Transverse colon (tissue), 4 donors: ENCODE results near the gene SPACA4. TPM values are rescaled to one million over a fixed set of nuclear protein-coding genes. Genes with fewer than 3 reads are reported as not detected.
A peak's percentile ranks its signal among the peaks of the same experiment; 100 is the strongest.

Experiments
- DNase-seq: peaks from one replicate; pipeline ENCODE4 v3.0.0-alpha.2; 2019
- H3K27ac ChIP-seq, 4 donors: fragments of 200-600 bp; sonication (generic); 2 replicates each; pipeline ENCODE4 v1.5.1; 2016 to 2018; ENCODE audit warnings: inconsistent platforms in 4 of 4
- H3K27me3 ChIP-seq: fragments of 200-600 bp; sonication (generic); 2 replicates; pipeline ENCODE4 v1.5.1; 2017; ENCODE audit warnings: inconsistent platforms
- H3K36me3 ChIP-seq, 4 donors: fragments of 200-600 bp; sonication (generic); 2 replicates each; pipeline ENCODE4 v1.5.1; 2017 to 2019; ENCODE audit warnings: inconsistent platforms in 4 of 4
- H3K4me1 ChIP-seq, 4 donors: fragments of 200-600 bp; sonication (generic); 2 replicates each; pipeline ENCODE4 v1.5.1; 2017 to 2020; ENCODE audit warnings: inconsistent platforms in 4 of 4
- H3K4me3 ChIP-seq, 4 donors: fragments of 200-600 bp; sonication (generic); 1 replicate in 1 of 4; 2 replicates in 3 of 4; pipeline versions ENCODE4 v1.5.1 to v1.6.1; 2017 to 2019; ENCODE audit warnings: inconsistent platforms in 4 of 4
- H3K9me3 ChIP-seq, 2 donors: fragments of 200-600 bp; sonication (generic); 2 replicates each; pipeline ENCODE4 v1.5.1; 2017 to 2019; ENCODE audit warnings: inconsistent platforms in 2 of 2
- EP300 ChIP-seq: sonication (generic); formaldehyde crosslinking; IDR thresholded peaks from one replicate; pipeline ENCODE4 v1.6.1; 2017; ENCODE audit warnings: antibody characterized with exemption, low read depth
- POLR2A ChIP-seq: fragments of 450-650 bp; IDR thresholded peaks from one replicate; pipeline ENCODE4 v1.6.1; 2016; ENCODE audit warnings: antibody characterized with exemption, mild to moderate bottlenecking, moderate library complexity
- POLR2AphosphoS5 ChIP-seq, 3 donors: sonication (generic); formaldehyde crosslinking; IDR thresholded peaks; one replicate each; pipeline ENCODE4 v1.6.1; 2016; ENCODE audit warnings: antibody characterized with exemption in 3 of 3
- WGBS, 2 donors: methylation state at CpG; one replicate each; pipeline ENCODE4 v1.1.5; 2018; ENCODE audit warnings: low coverage in 1 of 2; 5-methylcytosine and 5-hydroxymethylcytosine counted together
- in situ Hi-C, 4 donors: fragments of 200-750 bp; cut with MboI; loops; one replicate each; pipeline versions ENCODE4 v1.15.0 to v1.15.1; 2017; ENCODE audit warnings: low sequenced_read_pairs in 3 of 4, low pct_ligation_motif_present in 1 of 4, low pct_unique_long_range_greater_than_20kb in 1 of 4
- intact Hi-C: fragments of 100-400 bp; cut with DNase I; formaldehyde crosslinking; loops from one replicate; pipeline ENCODE4 v1.15.1; 2023; ENCODE audit warnings: low total_unique reads
- total RNA-seq, 4 donors: library from RNA; depleted of rRNA; stranded (reverse); fragments of >200 nt; gene quantifications; one replicate each; pipeline ENCODE4 v1.1.0, GENCODE V29; 2016
- TF ChIP-seq, protein P1 (sequence below), 5 experiments: fragments of 200-600 bp in 3 of 5; fragments of 450-650 bp in 2 of 5; sonication (generic) in 3 of 5; IDR thresholded peaks; 1 replicate in 2 of 5; 2 replicates in 3 of 5; pipeline ENCODE4 v1.5.1; 2016 to 2017; ENCODE audit warnings: antibody characterized with exemption in 5 of 5, inconsistent platforms in 3 of 5, mild to moderate bottlenecking in 2 of 5, moderate library complexity in 1 of 5

Gene SPACA4
- total RNA-seq, 4 donors from 2014 or later, result not detected

DNA sequence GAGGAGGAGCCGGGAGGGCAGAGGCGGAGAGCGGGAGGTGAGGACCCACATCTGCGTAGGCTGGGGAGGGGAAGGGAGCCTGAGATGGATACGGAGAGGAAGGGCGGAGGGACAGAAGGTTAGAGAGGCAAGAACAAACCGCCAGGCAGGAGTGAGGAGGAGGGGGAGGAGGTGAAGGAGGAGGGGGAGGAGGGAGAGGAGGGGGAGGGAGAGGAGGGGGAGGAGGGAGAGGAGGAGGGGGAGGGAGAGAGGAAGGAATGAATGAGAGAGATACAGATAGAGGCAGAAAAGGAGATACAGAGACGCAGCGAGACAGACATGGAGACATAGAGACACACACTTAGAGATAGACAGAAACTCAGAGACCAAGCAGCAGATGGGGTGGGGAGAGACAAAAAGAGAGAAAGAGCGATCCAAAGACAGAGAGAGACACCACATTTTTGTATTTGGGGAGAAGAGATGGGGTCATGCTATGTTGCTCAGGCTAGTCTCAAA lies 40.2 kb downstream of the SPACA4 start:
- Histone ChIP-seq H3K27ac (peak overlapping the region; percentile 81 to 90 (median 84)), H3K9me3 (no peaks in the 10 kb centered on the region), H3K27me3 (no peaks in the 10 kb centered on the region), H3K4me3 (peak overlapping the region in 2 of 4 donors; percentile 41 to 54), H3K4me1 (peaks cover 8 to 27% (median 13%) of the 10 kb centered on the region in 4 donors), H3K36me3 (no peaks in the 10 kb centered on the region)
- in situ Hi-C loops (loop anchor here in 1 of 4 donors (10.0 kb wide), 1 partner anchor 98 kb away; the partner anchor contains the start of genes IZUMO1 and RASIP1), intact Hi-C loops (loop anchor here (5.0 kb wide), 1 partner anchor 91 kb away; no protein-coding TSS in a partner anchor)
- no peak for TF ChIP-seq POLR2A
- no peak for TF ChIP-seq POLR2AphosphoS5 (IDR thresholded peaks at IDR 0.05)
- TF ChIP-seq, protein P1, sequence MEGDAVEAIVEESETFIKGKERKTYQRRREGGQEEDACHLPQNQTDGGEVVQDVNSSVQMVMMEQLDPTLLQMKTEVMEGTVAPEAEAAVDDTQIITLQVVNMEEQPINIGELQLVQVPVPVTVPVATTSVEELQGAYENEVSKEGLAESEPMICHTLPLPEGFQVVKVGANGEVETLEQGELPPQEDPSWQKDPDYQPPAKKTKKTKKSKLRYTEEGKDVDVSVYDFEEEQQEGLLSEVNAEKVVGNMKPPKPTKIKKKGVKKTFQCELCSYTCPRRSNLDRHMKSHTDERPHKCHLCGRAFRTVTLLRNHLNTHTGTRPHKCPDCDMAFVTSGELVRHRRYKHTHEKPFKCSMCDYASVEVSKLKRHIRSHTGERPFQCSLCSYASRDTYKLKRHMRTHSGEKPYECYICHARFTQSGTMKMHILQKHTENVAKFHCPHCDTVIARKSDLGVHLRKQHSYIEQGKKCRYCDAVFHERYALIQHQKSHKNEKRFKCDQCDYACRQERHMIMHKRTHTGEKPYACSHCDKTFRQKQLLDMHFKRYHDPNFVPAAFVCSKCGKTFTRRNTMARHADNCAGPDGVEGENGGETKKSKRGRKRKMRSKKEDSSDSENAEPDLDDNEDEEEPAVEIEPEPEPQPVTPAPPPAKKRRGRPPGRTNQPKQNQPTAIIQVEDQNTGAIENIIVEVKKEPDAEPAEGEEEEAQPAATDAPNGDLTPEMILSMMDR (IDR thresholded peaks at IDR 0.05), result no peak
- no peak for TF ChIP-seq EP300
- no peak for DNase-seq
- WGBS, 2 donors, result 10 to 12% methylated on average over 7 to 10 of the region's 10 CpGs

DNA sequence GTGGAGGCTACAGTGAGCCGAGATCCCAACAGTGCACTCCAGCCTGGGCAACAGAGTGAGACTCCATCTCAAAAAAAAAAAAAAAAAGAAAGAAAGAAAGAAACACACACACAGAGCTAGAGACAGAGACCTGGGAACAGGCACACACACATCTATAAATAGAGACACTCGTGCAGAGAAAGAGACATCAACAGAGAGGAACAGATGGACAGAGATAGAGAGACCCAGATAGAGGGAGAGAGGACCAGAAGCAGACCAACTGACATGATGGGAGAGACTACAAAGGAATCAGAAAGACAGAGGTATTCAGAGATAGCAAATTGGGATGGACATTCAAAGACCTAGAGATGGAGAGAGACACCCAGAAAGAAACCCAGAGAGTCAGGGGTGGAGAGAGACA lies 41.6 kb downstream of the SPACA4 start:
- peaks cover 8 to 27% (median 13%) of the 10 kb centered on the region in 4 donors for H3K4me1 ChIP-seq
- H3K4me3 ChIP-seq, result no peak overlapping the region
- intact Hi-C loops (loop anchor here (5.0 kb wide), 1 partner anchor 89 kb away; no protein-coding TSS in a partner anchor), in situ Hi-C loops (loop anchor here in 1 of 4 donors (10.0 kb wide), 1 partner anchor 97 kb away; the partner anchor contains the start of genes IZUMO1 and RASIP1)
- no peak overlapping the region for H3K27ac ChIP-seq
- WGBS, 2 donors, result 57 to 78% methylated on average over 1 to 2 of the region's 2 CpGs
- TF ChIP-seq POLR2AphosphoS5 (IDR thresholded peaks at IDR 0.05) (no peak), EP300 (no peak), POLR2A (no peak)
- TF ChIP-seq, protein P1 (IDR thresholded peaks at IDR 0.05), result no peak
- no peaks in the 10 kb centered on the region for H3K9me3 ChIP-seq
- no peak for DNase-seq
- H3K36me3 ChIP-seq, result no peaks in the 10 kb centered on the region
- H3K27me3 ChIP-seq, result no peaks in the 10 kb centered on the region

DNA sequence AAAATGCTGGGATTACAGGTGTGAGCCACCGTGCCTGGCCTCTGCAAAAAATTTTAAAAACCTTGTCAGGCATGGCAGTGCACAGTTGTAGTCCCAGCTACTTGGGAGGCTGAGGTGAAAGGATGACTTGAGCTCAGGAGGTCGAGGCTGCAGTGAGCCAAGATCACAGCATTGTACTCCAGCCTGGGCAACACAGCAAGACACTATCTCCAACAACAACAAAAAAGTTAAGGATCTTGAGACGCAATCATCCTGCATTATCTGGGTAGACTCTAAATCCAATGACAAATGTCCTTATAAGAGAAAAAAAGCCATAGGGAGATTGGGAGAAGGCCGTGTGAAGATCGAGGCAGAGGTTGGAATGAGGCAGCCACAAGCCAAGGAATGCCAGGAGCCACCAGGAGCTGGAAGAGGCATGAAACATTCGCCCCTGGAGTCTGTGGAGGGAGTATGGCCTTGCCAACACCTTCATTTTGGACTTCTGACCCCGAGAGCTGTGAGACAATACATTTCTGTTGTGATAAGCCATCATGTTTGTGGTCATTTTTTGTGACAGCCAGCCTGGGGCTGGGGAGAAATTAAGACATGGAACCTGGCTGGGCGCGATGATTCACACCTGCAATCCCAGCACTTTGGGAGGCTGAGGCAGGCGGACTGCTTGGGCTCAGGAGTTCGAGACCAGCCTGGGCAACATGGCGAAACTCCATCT lies 44.6 kb downstream of the SPACA4 start:
- in situ Hi-C loops (no loop called here), intact Hi-C loops (no loop called here)
- Histone ChIP-seq H3K27ac (no peak overlapping the region), H3K36me3 (no peaks in the 10 kb centered on the region), H3K4me1 (peaks cover 0 to 8% (median 2%) of the 10 kb centered on the region in 4 donors), H3K27me3 (no peaks in the 10 kb centered on the region), H3K4me3 (no peak overlapping the region), H3K9me3 (no peaks in the 10 kb centered on the region)
- no peak for DNase-seq
- WGBS, 2 donors, result 84 to 100% methylated on average over 5 to 12 of the region's 12 CpGs
- TF ChIP-seq POLR2A (no peak), EP300 (no peak), POLR2AphosphoS5 (IDR thresholded peaks at IDR 0.05) (no peak)
- TF ChIP-seq, protein P1 (IDR thresholded peaks at IDR 0.05), result no peak

DNA sequence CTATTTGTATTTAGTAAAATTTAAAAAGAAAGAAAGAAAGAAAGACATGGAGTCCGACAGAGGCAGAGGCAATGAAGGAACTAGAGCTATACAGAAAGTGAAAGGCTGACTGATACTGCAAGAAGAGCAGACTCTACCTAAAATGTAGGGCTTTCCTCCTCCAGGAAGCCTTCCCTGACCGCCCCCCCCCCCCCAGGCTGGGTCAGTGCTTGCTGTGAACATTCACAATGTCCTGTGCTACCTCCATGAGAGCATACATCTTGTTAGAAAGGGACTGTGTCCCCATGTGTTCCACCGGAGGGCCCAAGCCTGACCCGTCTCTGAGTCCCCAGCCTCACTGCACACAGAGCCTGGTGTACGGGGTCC lies 45.1 kb downstream of the SPACA4 start:
- H3K4me3 ChIP-seq, result no peak overlapping the region
- no peak for DNase-seq
- peaks cover 0 to 5% (median 0%) of the 10 kb centered on the region in 4 donors for H3K4me1 ChIP-seq
- 78 to 83% methylated on average over 2 to 5 of the region's 5 CpGs for WGBS, 2 donors
- intact Hi-C loops, result no loop called here
- no peak overlapping the region for H3K27ac ChIP-seq
- TF ChIP-seq EP300 (no peak), POLR2AphosphoS5 (IDR thresholded peaks at IDR 0.05) (no peak), POLR2A (no peak)
- TF ChIP-seq, protein P1 (IDR thresholded peaks at IDR 0.05), result no peak
- no peaks in the 10 kb centered on the region for H3K9me3 ChIP-seq
- no peaks in the 10 kb centered on the region for H3K27me3 ChIP-seq
- in situ Hi-C loops, result no loop called here
- H3K36me3 ChIP-seq, result no peaks in the 10 kb centered on the region
